Measurements from ENCODE around the gene OPRD1.

OPRD1 gene

DNA sequence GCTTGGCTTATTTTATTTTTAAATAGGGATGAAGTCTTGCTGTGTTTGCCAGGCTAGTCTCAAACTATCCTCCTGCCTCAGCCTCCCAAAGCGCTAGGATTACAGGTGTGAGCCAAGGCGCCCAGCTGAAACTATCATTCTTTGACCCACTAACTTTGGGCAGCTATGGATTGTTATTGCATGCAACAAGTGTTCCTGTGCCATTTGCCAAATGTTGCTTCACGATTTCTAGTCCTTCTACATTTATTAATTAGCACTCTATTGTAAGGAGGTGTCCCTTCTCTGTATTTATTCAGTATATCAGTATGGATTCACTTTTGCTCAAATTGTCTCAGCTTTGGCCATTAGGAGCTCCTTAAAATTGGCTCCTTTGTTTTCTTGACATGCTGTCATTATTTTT, 38.9 kb upstream of the OPRD1 start:
- H3K79me2 ChIP-seq (ENCODE audit: low read length) = peaks cover 13% of the 10 kb centered on the region
- H3K4me3 ChIP-seq (ENCODE audit: low read length) = no peak overlapping the region
- no peaks in the 10 kb centered on the region for H3K9me3 ChIP-seq (ENCODE audit: insufficient read depth, low read length)
- no peak overlapping the region for H2AFZ ChIP-seq (ENCODE audit: low read depth, low read length)
- no peak overlapping the region for H3K9ac ChIP-seq (ENCODE audit: low read length)
- no peak overlapping the region for H3K4me2 ChIP-seq (ENCODE audit: low read length)
- H3K36me3 ChIP-seq (replicated peaks; ENCODE audit: low read depth, low read length) = peaks cover 6% of the 10 kb centered on the region
- H3K27ac ChIP-seq (ENCODE audit: low read length) = no peak overlapping the region
- no peak for TF ChIP-seq EZH2phosphoT487 (IDR thresholded peaks at IDR 0.05; ENCODE audit: low read depth)
- TF ChIP-seq, protein P1, sequence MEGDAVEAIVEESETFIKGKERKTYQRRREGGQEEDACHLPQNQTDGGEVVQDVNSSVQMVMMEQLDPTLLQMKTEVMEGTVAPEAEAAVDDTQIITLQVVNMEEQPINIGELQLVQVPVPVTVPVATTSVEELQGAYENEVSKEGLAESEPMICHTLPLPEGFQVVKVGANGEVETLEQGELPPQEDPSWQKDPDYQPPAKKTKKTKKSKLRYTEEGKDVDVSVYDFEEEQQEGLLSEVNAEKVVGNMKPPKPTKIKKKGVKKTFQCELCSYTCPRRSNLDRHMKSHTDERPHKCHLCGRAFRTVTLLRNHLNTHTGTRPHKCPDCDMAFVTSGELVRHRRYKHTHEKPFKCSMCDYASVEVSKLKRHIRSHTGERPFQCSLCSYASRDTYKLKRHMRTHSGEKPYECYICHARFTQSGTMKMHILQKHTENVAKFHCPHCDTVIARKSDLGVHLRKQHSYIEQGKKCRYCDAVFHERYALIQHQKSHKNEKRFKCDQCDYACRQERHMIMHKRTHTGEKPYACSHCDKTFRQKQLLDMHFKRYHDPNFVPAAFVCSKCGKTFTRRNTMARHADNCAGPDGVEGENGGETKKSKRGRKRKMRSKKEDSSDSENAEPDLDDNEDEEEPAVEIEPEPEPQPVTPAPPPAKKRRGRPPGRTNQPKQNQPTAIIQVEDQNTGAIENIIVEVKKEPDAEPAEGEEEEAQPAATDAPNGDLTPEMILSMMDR (IDR thresholded peaks at IDR 0.05; ENCODE audit: low read depth, low read length) = no peak
- no peaks in the 10 kb centered on the region for H3K27me3 ChIP-seq (ENCODE audit: low read depth, low read length)
- no peaks in the 10 kb centered on the region for H3K4me1 ChIP-seq (ENCODE audit: low read length)
- peaks cover 13% of the 10 kb centered on the region; the same call in 1 of the 2 replicates for H4K20me1 ChIP-seq (ENCODE audit: insufficient read depth, low read length)

GRCh38 chr1:28775121-28775942, 36.6 kb upstream of the OPRD1 start:
- H3K27ac ChIP-seq (ENCODE audit: low read length) = no peak overlapping the region
- 0 out of 2 replicates have a peak, but pooled peaks cover 4% of the 10 kb centered on the region for H4K20me1 ChIP-seq (ENCODE audit: insufficient read depth, low read length)
- H2AFZ ChIP-seq (ENCODE audit: low read depth, low read length) = no peak overlapping the region
- H3K79me2 ChIP-seq (ENCODE audit: low read length) = no peaks in the 10 kb centered on the region; the same call in 1 of the 2 replicates
- H3K4me3 ChIP-seq (ENCODE audit: low read length) = no peak overlapping the region
- H3K9me3 ChIP-seq (ENCODE audit: insufficient read depth, low read length) = no peaks in the 10 kb centered on the region
- no peaks in the 10 kb centered on the region for H3K27me3 ChIP-seq (ENCODE audit: low read depth, low read length)
- no peak overlapping the region for H3K4me2 ChIP-seq (ENCODE audit: low read length)
- H3K36me3 ChIP-seq (replicated peaks; ENCODE audit: low read depth, low read length) = peaks cover 4% of the 10 kb centered on the region
- H3K4me1 ChIP-seq (ENCODE audit: low read length) = peaks cover 7% of the 10 kb centered on the region
- TF ChIP-seq, protein P1 (IDR thresholded peaks at IDR 0.05; ENCODE audit: low read depth, low read length) = no peak
- TF ChIP-seq EZH2phosphoT487 (IDR thresholded peaks at IDR 0.05; ENCODE audit: low read depth) = no peak
- H3K9ac ChIP-seq (ENCODE audit: low read length) = no peak overlapping the region

- H3K4me3 ChIP-seq (ENCODE audit: low read length) = no peak overlapping the region
- no peak overlapping the region for H2AFZ ChIP-seq (ENCODE audit: low read depth, low read length)
- no peaks in the 10 kb centered on the region for H3K9me3 ChIP-seq (ENCODE audit: insufficient read depth, low read length)
- TF ChIP-seq, protein P1 (IDR thresholded peaks at IDR 0.05; ENCODE audit: low read depth, low read length) = no peak
- no peak for TF ChIP-seq EZH2phosphoT487 (IDR thresholded peaks at IDR 0.05; ENCODE audit: low read depth)
- 0 out of 2 replicates have a peak, but pooled peaks cover 4% of the 10 kb centered on the region for H4K20me1 ChIP-seq (ENCODE audit: insufficient read depth, low read length)
- H3K27me3 ChIP-seq (ENCODE audit: low read depth, low read length) = no peaks in the 10 kb centered on the region
- peaks cover 13% of the 10 kb centered on the region for H3K4me1 ChIP-seq (ENCODE audit: low read length)
- no peak overlapping the region for H3K27ac ChIP-seq (ENCODE audit: low read length)
- H3K9ac ChIP-seq (ENCODE audit: low read length) = no peak overlapping the region
- H3K36me3 ChIP-seq (replicated peaks; ENCODE audit: low read depth, low read length) = peaks cover 4% of the 10 kb centered on the region
- H3K4me2 ChIP-seq (ENCODE audit: low read length) = no peak overlapping the region
- no peaks in the 10 kb centered on the region for H3K79me2 ChIP-seq (ENCODE audit: low read length)
These were observed 35.6 kb upstream of the OPRD1 start for GRCh38 chr1:28776341-28776740.

DNA sequence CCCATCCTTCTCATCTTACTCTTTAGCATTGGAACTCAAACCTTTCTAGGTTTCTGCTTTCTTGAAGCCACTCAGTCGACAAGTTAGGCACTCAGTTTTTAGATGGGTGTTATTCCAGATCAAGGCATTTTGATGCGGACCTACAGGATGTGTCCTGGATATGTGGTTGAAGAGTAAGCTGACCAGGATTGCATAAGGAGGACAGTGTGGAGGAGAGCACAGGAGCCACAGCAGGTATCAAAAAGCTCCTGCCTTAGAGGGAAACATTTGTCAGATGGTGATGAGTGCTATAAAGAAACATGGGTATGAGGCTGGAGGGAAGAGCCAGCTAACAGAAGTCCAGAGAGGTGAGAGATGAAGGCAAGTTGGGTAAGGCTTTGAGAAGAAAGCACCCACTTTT, 33.9 kb upstream of the OPRD1 start:
- H3K36me3 ChIP-seq (replicated peaks; ENCODE audit: low read depth, low read length) = peaks cover 4% of the 10 kb centered on the region
- H3K9ac ChIP-seq (ENCODE audit: low read length) = no peak overlapping the region
- no peak overlapping the region for H3K4me3 ChIP-seq (ENCODE audit: low read length)
- H3K79me2 ChIP-seq (ENCODE audit: low read length) = no peaks in the 10 kb centered on the region
- H3K4me1 ChIP-seq (ENCODE audit: low read length) = peaks cover 18% of the 10 kb centered on the region
- no peaks in the 10 kb centered on the region for H3K27me3 ChIP-seq (ENCODE audit: low read depth, low read length)
- no peak for TF ChIP-seq EZH2phosphoT487 (IDR thresholded peaks at IDR 0.05; ENCODE audit: low read depth)
- TF ChIP-seq, protein P1 (IDR thresholded peaks at IDR 0.05; ENCODE audit: low read depth, low read length) = no peak
- H2AFZ ChIP-seq (ENCODE audit: low read depth, low read length) = no peak overlapping the region
- H3K27ac ChIP-seq (ENCODE audit: low read length) = no peak overlapping the region
- H3K4me2 ChIP-seq (ENCODE audit: low read length) = no peak overlapping the region
- 0 out of 2 replicates have a peak, but pooled peaks cover 4% of the 10 kb centered on the region for H4K20me1 ChIP-seq (ENCODE audit: insufficient read depth, low read length)
- H3K9me3 ChIP-seq (ENCODE audit: insufficient read depth, low read length) = no peaks in the 10 kb centered on the region
